Brain microvascular endothelial cell (primary cell): ENCODE results near the gene COPS9.

Experiments used
- DNase-seq: peaks from one replicate; pipeline ENCODE4 v3.0.0-alpha.2; 2020
- H3K27ac ChIP-seq: fragments of 250-450 bp; sonication (Bioruptor Pico); 2 replicates; pipeline ENCODE4 v1.5.1; 2020; ENCODE audit warnings: mild to moderate bottlenecking, moderate library complexity
- H3K27me3 ChIP-seq: fragments of 250-450 bp; sonication (Bioruptor Pico); replicated peaks from 2 replicates; pipeline ENCODE4 v1.5.1; 2020; ENCODE audit warnings: mild to moderate bottlenecking
- H3K36me3 ChIP-seq: fragments of 250-450 bp; sonication (Bioruptor Pico); replicated peaks from 2 replicates; pipeline ENCODE4 v1.5.1; 2020; ENCODE audit warnings: mild to moderate bottlenecking
- H3K4me3 ChIP-seq: 2 replicates; pipeline ENCODE4 v1.5.1; 2011; ENCODE audit warnings: low read depth, mild to moderate bottlenecking, control low read depth, low read length, moderate library complexity
- in situ Hi-C: cut with HindIII; loops from 2 replicates; pipeline ENCODE4 v1.10.0; 2017; ENCODE audit warnings: low sequenced_read_pairs, low pct_ligation_motif_present
- TF ChIP-seq, protein P1 (sequence below): IDR thresholded peaks from 2 replicates; pipeline ENCODE4 v1.5.1; 2011; ENCODE audit warnings: low read depth, mild to moderate bottlenecking, moderate library complexity, low read length, control low read depth, inconsistent platforms; ENCODE audit errors: missing control alignments

The COPS9 gene

GRCh38 chr2:240136013-240136670, at the start of gene COPS9:
TSS of gene COPS9 (minus strand) at chr2:240136305. CDS start at chr2:240136284, 21 bp downstream.
- in situ Hi-C loops: no loop called here
- peaks cover 18% of the 10 kb centered on the region for H3K36me3 ChIP-seq
- peak within 1 kb of the TSS; percentile 47 for H3K27ac ChIP-seq
- TF ChIP-seq, protein P1, sequence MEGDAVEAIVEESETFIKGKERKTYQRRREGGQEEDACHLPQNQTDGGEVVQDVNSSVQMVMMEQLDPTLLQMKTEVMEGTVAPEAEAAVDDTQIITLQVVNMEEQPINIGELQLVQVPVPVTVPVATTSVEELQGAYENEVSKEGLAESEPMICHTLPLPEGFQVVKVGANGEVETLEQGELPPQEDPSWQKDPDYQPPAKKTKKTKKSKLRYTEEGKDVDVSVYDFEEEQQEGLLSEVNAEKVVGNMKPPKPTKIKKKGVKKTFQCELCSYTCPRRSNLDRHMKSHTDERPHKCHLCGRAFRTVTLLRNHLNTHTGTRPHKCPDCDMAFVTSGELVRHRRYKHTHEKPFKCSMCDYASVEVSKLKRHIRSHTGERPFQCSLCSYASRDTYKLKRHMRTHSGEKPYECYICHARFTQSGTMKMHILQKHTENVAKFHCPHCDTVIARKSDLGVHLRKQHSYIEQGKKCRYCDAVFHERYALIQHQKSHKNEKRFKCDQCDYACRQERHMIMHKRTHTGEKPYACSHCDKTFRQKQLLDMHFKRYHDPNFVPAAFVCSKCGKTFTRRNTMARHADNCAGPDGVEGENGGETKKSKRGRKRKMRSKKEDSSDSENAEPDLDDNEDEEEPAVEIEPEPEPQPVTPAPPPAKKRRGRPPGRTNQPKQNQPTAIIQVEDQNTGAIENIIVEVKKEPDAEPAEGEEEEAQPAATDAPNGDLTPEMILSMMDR: no peak
- H3K4me3 ChIP-seq: peak within 1 kb of the TSS; percentile 88
- peak; percentile 84 for DNase-seq
- peaks cover 6% of the 10 kb centered on the region for H3K27me3 ChIP-seq

DNA sequence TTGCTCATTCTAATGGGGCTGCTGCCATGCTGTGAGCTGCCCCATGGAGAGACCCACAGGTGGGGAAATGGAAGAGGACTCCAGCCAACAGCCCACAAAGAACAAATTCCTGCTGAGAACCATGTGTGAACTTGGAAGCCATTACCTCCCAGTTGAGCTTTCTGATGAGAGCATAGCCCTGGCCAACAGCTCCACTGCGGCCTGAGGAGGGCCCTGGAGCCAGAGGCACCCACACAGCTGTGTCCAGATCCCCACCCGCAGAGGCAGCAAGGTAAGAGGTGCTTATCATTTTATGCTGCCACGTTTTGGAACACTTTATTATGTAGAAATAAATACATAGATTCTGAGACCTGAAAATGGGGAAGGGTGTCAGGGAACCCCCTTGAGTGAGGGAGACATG, 48.6 kb upstream of the COPS9 start:
- Histone ChIP-seq H3K4me3 (no peak overlapping the region), H3K36me3 (no peaks in the 10 kb centered on the region), H3K27ac (no peak overlapping the region), H3K27me3 (no peaks in the 10 kb centered on the region)
- in situ Hi-C loops: no loop called here
- TF ChIP-seq, protein P1: no peak
- DNase-seq: no peak

DNA sequence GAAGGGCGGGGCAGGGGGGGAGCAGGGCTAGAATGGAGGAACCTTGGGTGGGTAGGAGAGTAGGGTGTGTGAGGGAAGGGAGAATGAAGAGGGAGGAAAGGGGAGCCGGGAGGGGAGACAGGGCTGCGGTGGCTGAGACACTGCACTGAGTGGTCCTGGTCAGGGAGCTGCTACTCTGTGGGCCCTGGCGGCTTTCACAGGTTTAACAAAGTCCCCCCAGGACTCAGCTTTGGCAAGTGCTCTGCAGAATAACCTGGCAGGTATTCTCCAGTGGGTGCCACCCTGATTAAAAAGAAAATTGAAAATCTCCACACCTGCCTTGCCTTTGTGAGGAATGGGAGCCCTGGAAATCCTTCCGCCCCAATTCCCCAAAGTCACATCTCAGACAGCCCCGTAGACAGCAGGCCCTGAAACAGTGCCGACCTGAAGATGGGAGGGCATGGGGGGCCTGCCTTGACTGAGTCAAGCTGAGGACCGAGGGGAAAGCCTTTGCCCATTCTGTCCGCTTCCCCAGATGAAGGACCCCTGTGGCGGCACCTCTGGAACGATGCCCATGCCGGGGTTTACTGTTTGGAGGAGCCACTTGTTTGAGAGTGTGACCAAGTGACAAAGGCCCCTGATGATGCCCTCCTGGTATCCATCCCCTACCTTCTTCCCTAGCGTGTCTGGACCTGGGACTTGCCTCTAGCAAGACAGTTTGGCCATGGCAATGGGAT, 47.9 kb upstream of the COPS9 start:
- TF ChIP-seq, protein P1: no peak
- H3K27me3 ChIP-seq: no peaks in the 10 kb centered on the region
- no peak overlapping the region for H3K4me3 ChIP-seq
- in situ Hi-C loops: no loop called here
- no peaks in the 10 kb centered on the region for H3K36me3 ChIP-seq
- DNase-seq: no peak
- no peak overlapping the region for H3K27ac ChIP-seq

GRCh38 chr2:240183006-240183874, 47.1 kb upstream of the COPS9 start:
- H3K27me3 ChIP-seq: no peaks in the 10 kb centered on the region
- TF ChIP-seq, protein P1: no peak
- in situ Hi-C loops: no loop called here
- no peak for DNase-seq
- no peak overlapping the region for H3K27ac ChIP-seq
- H3K36me3 ChIP-seq: no peaks in the 10 kb centered on the region
- H3K4me3 ChIP-seq: no peak overlapping the region

- Histone ChIP-seq H3K27ac (no peak overlapping the region), H3K27me3 (no peaks in the 10 kb centered on the region), H3K36me3 (no peaks in the 10 kb centered on the region), H3K4me3 (no peak overlapping the region)
- DNase-seq: no peak
- in situ Hi-C loops: no loop called here
- TF ChIP-seq, protein P1: no peak
Measured at GRCh38 chr2:240182476-240182875, 46.4 kb upstream of the COPS9 start.
